ENCODE data around the gene UBAC1.

Gene UBAC1

GRCh38 chr9:135998016-135998380, 36.8 kb upstream of the UBAC1 start (continued):
- TF ChIP-seq, protein P1, sequence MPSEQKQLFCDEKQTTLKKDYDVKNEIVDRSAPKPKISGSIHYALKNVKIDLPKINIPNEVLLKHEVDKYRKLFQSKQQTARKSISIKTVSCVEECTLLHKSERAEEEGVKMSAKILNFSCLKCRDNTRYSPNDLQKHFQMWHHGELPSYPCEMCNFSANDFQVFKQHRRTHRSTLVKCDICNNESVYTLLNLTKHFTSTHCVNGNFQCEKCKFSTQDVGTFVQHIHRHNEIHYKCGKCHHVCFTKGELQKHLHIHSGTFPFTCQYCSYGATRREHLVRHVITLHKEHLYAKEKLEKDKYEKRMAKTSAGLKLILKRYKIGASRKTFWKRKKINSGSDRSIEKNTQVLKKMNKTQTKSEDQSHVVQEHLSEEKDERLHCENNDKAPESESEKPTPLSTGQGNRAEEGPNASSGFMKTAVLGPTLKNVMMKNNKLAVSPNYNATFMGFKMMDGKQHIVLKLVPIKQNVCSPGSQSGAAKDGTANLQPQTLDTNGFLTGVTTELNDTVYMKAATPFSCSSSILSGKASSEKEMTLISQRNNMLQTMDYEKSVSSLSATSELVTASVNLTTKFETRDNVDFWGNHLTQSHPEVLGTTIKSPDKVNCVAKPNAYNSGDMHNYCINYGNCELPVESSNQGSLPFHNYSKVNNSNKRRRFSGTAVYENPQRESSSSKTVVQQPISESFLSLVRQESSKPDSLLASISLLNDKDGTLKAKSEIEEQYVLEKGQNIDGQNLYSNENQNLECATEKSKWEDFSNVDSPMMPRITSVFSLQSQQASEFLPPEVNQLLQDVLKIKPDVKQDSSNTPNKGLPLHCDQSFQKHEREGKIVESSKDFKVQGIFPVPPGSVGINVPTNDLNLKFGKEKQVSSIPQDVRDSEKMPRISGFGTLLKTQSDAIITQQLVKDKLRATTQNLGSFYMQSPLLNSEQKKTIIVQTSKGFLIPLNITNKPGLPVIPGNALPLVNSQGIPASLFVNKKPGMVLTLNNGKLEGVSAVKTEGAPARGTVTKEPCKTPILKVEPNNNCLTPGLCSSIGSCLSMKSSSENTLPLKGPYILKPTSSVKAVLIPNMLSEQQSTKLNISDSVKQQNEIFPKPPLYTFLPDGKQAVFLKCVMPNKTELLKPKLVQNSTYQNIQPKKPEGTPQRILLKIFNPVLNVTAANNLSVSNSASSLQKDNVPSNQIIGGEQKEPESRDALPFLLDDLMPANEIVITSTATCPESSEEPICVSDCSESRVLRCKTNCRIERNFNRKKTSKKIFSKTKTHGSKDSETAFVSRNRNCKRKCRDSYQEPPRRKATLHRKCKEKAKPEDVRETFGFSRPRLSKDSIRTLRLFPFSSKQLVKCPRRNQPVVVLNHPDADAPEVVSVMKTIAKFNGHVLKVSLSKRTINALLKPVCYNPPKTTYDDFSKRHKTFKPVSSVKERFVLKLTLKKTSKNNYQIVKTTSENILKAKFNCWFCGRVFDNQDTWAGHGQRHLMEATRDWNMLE (tag by site-specific recombination; conservative IDR thresholded peaks at IDR 0.05; ENCODE audit: low read depth): no peak
- TF ChIP-seq ZNF660 (tag by site-specific recombination; IDR thresholded peaks at IDR 0.05) (no peak), MYNN (tag by site-specific recombination; IDR thresholded peaks at IDR 0.05; ENCODE audit: borderline replicate concordance) (no peak), ZNF76 (tag by site-specific recombination; IDR thresholded peaks at IDR 0.05; ENCODE audit: borderline replicate concordance, low read depth) (no peak), TRIM28 (IDR thresholded peaks at IDR 0.05; ENCODE audit: borderline replicate concordance, low read length) (no peak), ZNF544 (tag by site-specific recombination; IDR thresholded peaks at IDR 0.05) (no peak), ZNF362 (tag by site-specific recombination; IDR thresholded peaks at IDR 0.05) (no peak)
- TF ChIP-seq, protein P2, sequence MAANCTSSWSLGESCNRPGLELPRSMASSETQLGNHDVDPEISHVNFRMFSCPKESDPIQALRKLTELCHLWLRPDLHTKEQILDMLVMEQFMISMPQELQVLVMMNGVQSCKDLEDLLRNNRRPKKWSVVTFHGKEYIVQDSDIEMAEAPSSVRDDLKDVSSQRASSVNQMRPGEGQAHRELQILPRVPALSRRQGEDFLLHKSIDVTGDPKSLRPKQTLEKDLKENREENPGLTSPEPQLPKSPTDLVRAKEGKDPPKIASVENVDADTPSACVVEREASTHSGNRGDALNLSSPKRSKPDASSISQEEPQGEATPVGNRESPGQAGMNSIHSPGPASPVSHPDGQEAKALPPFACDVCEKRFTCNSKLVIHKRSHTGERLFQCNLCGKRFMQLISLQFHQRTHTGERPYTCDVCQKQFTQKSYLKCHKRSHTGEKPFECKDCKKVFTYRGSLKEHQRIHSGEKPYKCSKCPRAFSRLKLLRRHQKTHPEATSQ (tag by site-specific recombination; IDR thresholded peaks at IDR 0.05): no peak

GRCh38 chr9:135997090-135998015, 36.2 kb upstream of the UBAC1 start:
- peaks cover 4% of the 10 kb centered on the region; the same call in 1 of the 2 replicates for H3K4me1 ChIP-seq (ENCODE audit: control insufficient read depth, insufficient read depth, low read length)
- ChIA-PET CTCF (interaction anchor here (1.3 kb wide), 1 partner anchor 30 kb away, joined by 6 read pairs; no protein-coding TSS in a partner anchor), POLR2A (no interaction called here)
- no peak for TF ChIP-seq ZNF37A (tag by site-specific recombination; IDR thresholded peaks at IDR 0.05)
- no peak for TF ChIP-seq ZNF561 (tag by site-specific recombination; IDR thresholded peaks at IDR 0.05; ENCODE audit: borderline replicate concordance)
- TF ChIP-seq SETDB1 (IDR thresholded peaks at IDR 0.05; ENCODE audit: insufficient read length, low read length): no peak
- no peak for TF ChIP-seq KLF16 (tag by site-specific recombination; IDR thresholded peaks at IDR 0.05)
- TF ChIP-seq MEIS1 (CRISPR knock-in tag; IDR thresholded peaks at IDR 0.05; ENCODE audit: borderline replicate concordance): no peak
- no peak for TF ChIP-seq ZNF501 (tag by site-specific recombination; IDR thresholded peaks at IDR 0.05)
- TF ChIP-seq ZBTB8A (tag by site-specific recombination; IDR thresholded peaks at IDR 0.05): no peak
- TF ChIP-seq, protein P3, sequence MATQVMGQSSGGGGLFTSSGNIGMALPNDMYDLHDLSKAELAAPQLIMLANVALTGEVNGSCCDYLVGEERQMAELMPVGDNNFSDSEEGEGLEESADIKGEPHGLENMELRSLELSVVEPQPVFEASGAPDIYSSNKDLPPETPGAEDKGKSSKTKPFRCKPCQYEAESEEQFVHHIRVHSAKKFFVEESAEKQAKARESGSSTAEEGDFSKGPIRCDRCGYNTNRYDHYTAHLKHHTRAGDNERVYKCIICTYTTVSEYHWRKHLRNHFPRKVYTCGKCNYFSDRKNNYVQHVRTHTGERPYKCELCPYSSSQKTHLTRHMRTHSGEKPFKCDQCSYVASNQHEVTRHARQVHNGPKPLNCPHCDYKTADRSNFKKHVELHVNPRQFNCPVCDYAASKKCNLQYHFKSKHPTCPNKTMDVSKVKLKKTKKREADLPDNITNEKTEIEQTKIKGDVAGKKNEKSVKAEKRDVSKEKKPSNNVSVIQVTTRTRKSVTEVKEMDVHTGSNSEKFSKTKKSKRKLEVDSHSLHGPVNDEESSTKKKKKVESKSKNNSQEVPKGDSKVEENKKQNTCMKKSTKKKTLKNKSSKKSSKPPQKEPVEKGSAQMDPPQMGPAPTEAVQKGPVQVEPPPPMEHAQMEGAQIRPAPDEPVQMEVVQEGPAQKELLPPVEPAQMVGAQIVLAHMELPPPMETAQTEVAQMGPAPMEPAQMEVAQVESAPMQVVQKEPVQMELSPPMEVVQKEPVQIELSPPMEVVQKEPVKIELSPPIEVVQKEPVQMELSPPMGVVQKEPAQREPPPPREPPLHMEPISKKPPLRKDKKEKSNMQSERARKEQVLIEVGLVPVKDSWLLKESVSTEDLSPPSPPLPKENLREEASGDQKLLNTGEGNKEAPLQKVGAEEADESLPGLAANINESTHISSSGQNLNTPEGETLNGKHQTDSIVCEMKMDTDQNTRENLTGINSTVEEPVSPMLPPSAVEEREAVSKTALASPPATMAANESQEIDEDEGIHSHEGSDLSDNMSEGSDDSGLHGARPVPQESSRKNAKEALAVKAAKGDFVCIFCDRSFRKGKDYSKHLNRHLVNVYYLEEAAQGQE (tag by site-specific recombination; IDR thresholded peaks at IDR 0.05): no peak
- no peak for TF ChIP-seq TSHZ1 (tag by site-specific recombination; IDR thresholded peaks at IDR 0.05; ENCODE audit: borderline replicate concordance)
- TF ChIP-seq GLI4 (tag by site-specific recombination; IDR thresholded peaks at IDR 0.05): no peak
- no peak for TF ChIP-seq ZNF341 (tag by site-specific recombination; IDR thresholded peaks at IDR 0.05; ENCODE audit: low read depth)
- no peak for TF ChIP-seq KLF9 (tag by site-specific recombination; IDR thresholded peaks at IDR 0.05; ENCODE audit: low read depth)

More at GRCh38 chr9:135997090-135998015, 36.2 kb upstream of the UBAC1 start:
- Histone ChIP-seq H3K9me3 (ENCODE audit: control insufficient read depth, insufficient read depth, low read depth, low read length) (no peaks in the 10 kb centered on the region), H3K36me3 (ENCODE audit: control insufficient read depth in 2 of 2, insufficient read depth in 1 of 2, low read length in 2 of 2) (no peaks in the 10 kb centered on the region), H3K27ac (ENCODE audit: extremely low read depth, low read depth, low read length) (no peak overlapping the region), H3K4me3 (ENCODE audit: low read depth, low read length) (no peak overlapping the region)
